ENCODE results near the gene RHBDL3.
"Not testable (repeated sequence)": the region's sequence is repeated elsewhere in the genome, so short reads cannot be mapped to it uniquely, and the experiment has no call there.

RHBDL3 gene

GRCh38 chr17:32289471-32290070 lies 23.9 kb downstream of the RHBDL3 start:
- no peak for DNase-seq (ENCODE audit: low read depth, low spot score)

- DNase-seq (ENCODE audit: low read depth, low spot score) = no peak
Observed at GRCh38 chr17:32292094-32292493, 26.5 kb downstream of the RHBDL3 start.

GRCh38 chr17:32297424-32297823 lies 31.8 kb downstream of the RHBDL3 start:
- no peak for DNase-seq (ENCODE audit: low read depth, low spot score)

- no peak for DNase-seq (ENCODE audit: low read depth, low spot score)
Observed at GRCh38 chr17:32297860-32298259, 32.2 kb downstream of the RHBDL3 start.

GRCh38 chr17:32298298-32298697 lies 32.7 kb downstream of the RHBDL3 start:
- no peak for DNase-seq (ENCODE audit: low read depth, low spot score)

GRCh38 chr17:32298721-32299579 lies 33.3 kb downstream of the RHBDL3 start:
- no peak for DNase-seq (ENCODE audit: low read depth, low spot score)

- DNase-seq (ENCODE audit: low read depth, low spot score) = no peak
Observed at GRCh38 chr17:32299580-32300164, 34.0 kb downstream of the RHBDL3 start.

- no peak for DNase-seq (ENCODE audit: low read depth, low spot score)
Observed at GRCh38 chr17:32302037-32302436, 36.4 kb downstream of the RHBDL3 start.

GRCh38 chr17:32302860-32303649 lies 37.4 kb downstream of the RHBDL3 start:
- no peak for DNase-seq (ENCODE audit: low read depth, low spot score)

GRCh38 chr17:32303781-32304288 lies 38.2 kb downstream of the RHBDL3 start:
- DNase-seq (ENCODE audit: low read depth, low spot score) = no peak

- DNase-seq (ENCODE audit: low read depth, low spot score) = no peak
Observed at GRCh38 chr17:32305049-32305448, 39.4 kb downstream of the RHBDL3 start.

- DNase-seq (ENCODE audit: low read depth, low spot score) = no peak
Observed at GRCh38 chr17:32307658-32308057, 42.0 kb downstream of the RHBDL3 start.

- no peak for DNase-seq (ENCODE audit: low read depth, low spot score)
Observed at GRCh38 chr17:32311028-32311536, 45.5 kb downstream of the RHBDL3 start.

- no peak for DNase-seq (ENCODE audit: low read depth, low spot score)
Observed at GRCh38 chr17:32314636-32315035, 49.0 kb downstream of the RHBDL3 start.

GRCh38 chr17:32315171-32315570 lies 49.5 kb downstream of the RHBDL3 start:
- no peak for DNase-seq (ENCODE audit: low read depth, low spot score)

GRCh38 chr17:32316653-32317052 lies 51.0 kb downstream of the RHBDL3 start:
- not testable (repeated sequence) for DNase-seq (ENCODE audit: low read depth, low spot score)

GRCh38 chr17:32317353-32317752 lies 51.7 kb downstream of the RHBDL3 start:
- DNase-seq (ENCODE audit: low read depth, low spot score) = no peak

- DNase-seq (ENCODE audit: low read depth, low spot score) = no peak
Observed at GRCh38 chr17:32318071-32318470, 52.4 kb downstream of the RHBDL3 start.

GRCh38 chr17:32319548-32319905 lies 53.9 kb downstream of the RHBDL3 start:
- DNase-seq (ENCODE audit: low read depth, low spot score) = peak; percentile 61

GRCh38 chr17:32320080-32320479 lies 54.4 kb downstream of the RHBDL3 start:
- not testable (repeated sequence) for DNase-seq (ENCODE audit: low read depth, low spot score)

GRCh38 chr17:32320847-32321246 lies 55.2 kb downstream of the RHBDL3 start:
- no peak for DNase-seq (ENCODE audit: low read depth, low spot score)

GRCh38 chr17:32323046-32323445 lies 57.4 kb downstream of the RHBDL3 start:
- DNase-seq (ENCODE audit: low read depth, low spot score) = no peak

Data from activated naive CD8-positive, alpha-beta T cell treated with anti-CD3 and anti-CD28 coated beads, Interleukin-2, amount 50 U/mL, for 16 hours (primary cell).